WTC11 (cell line): ENCODE measurements around the gene MRPL20. TPM values are rescaled to one million over a fixed set of nuclear protein-coding genes. Genes with fewer than 3 reads are reported as not detected.

ENCODE experiments used
- CBFB ChIP-seq: sonication (generic); formaldehyde crosslinking; IDR thresholded peaks from 2 replicates; pipeline ENCODE4 v1.8.1; 2022; ENCODE audit warnings: mild to moderate bottlenecking, low read depth, missing genetic modification reagents
- CREM ChIP-seq: sonication (generic); formaldehyde crosslinking; IDR thresholded peaks from 2 replicates; pipeline ENCODE4 v1.8.1; 2022; ENCODE audit warnings: mild to moderate bottlenecking, missing genetic modification reagents, moderate library complexity
- EMX1 ChIP-seq: fragments of 250-450 bp; sonication (Bioruptor Pico); IDR thresholded peaks from 2 replicates; pipeline ENCODE4 v1.8.0; 2021; ENCODE audit warnings: mild to moderate bottlenecking
- ETV6 ChIP-seq: sonication (generic); formaldehyde crosslinking; IDR thresholded peaks from 2 replicates; pipeline ENCODE4 v1.8.1; 2022; ENCODE audit warnings: mild to moderate bottlenecking, missing genetic modification reagents
- FOXP1 ChIP-seq: sonication (generic); formaldehyde crosslinking; IDR thresholded peaks from 2 replicates; pipeline ENCODE4 v1.8.0; 2022; ENCODE audit warnings: missing genetic modification reagents, mild to moderate bottlenecking, moderate library complexity, borderline replicate concordance
- GABPB1 ChIP-seq: sonication (generic); formaldehyde crosslinking; IDR thresholded peaks from 2 replicates; pipeline ENCODE4 v1.8.1; 2023; ENCODE audit warnings: mild to moderate bottlenecking, missing genetic modification reagents
- GRHL2 ChIP-seq: fragments of 250-450 bp; sonication (Bioruptor Pico); IDR thresholded peaks from 2 replicates; pipeline ENCODE4 v1.8.0; 2022; ENCODE audit warnings: mild to moderate bottlenecking, moderate library complexity; ENCODE audit not compliant: insufficient replicate concordance, severe bottlenecking
- JAZF1 ChIP-seq: fragments of 250-450 bp; sonication (Bioruptor Pico); IDR thresholded peaks from 2 replicates; pipeline ENCODE4 v1.9.0; 2021; ENCODE audit warnings: moderate library complexity, mild to moderate bottlenecking, inconsistent platforms
- KAT7 ChIP-seq: sonication (generic); formaldehyde crosslinking; IDR thresholded peaks from 2 replicates; pipeline ENCODE4 v1.8.1; 2023; ENCODE audit warnings: missing genetic modification reagents, mild to moderate bottlenecking, borderline replicate concordance
- MYBL2 ChIP-seq: sonication (generic); formaldehyde crosslinking; IDR thresholded peaks from 2 replicates; pipeline ENCODE4 v1.8.1; 2023; ENCODE audit warnings: mild to moderate bottlenecking, moderate library complexity, missing genetic modification reagents
- NFATC4 ChIP-seq: fragments of 250-450 bp; sonication (Bioruptor Pico); IDR thresholded peaks from 2 replicates; pipeline ENCODE4 v1.9.0; 2021; ENCODE audit warnings: mild to moderate bottlenecking
- RELA ChIP-seq: sonication (generic); formaldehyde crosslinking; IDR thresholded peaks from 2 replicates; pipeline ENCODE4 v1.8.1; 2022; ENCODE audit warnings: missing genetic modification reagents, mild to moderate bottlenecking, borderline replicate concordance
- SMAD3 ChIP-seq: sonication (generic); formaldehyde crosslinking; IDR thresholded peaks from 2 replicates; pipeline ENCODE4 v1.8.0; 2022; ENCODE audit warnings: missing genetic modification reagents, mild to moderate bottlenecking, borderline replicate concordance
- ZNF219 ChIP-seq: sonication (generic); formaldehyde crosslinking; IDR thresholded peaks from 2 replicates; pipeline ENCODE4 v1.8.0; 2023; ENCODE audit warnings: missing genetic modification reagents, mild to moderate bottlenecking, borderline replicate concordance
- ZNF263 ChIP-seq: sonication (generic); formaldehyde crosslinking; IDR thresholded peaks from 2 replicates; pipeline ENCODE4 v1.8.1; 2022; ENCODE audit warnings: low read depth, mild to moderate bottlenecking, moderate library complexity, missing genetic modification reagents
- total RNA-seq: library from RNA; stranded (reverse); gene quantifications from 3 replicates; pipeline ENCODE4 v1.2.3, GENCODE V29; 2021
- TF ChIP-seq, protein P1 (sequence below): fragments of 250-450 bp; sonication (Bioruptor Pico); IDR thresholded peaks from 2 replicates; pipeline ENCODE4 v1.9.0; 2021; ENCODE audit warnings: mild to moderate bottlenecking
- TF ChIP-seq, protein P2 (sequence below): sonication (generic); formaldehyde crosslinking; IDR thresholded peaks from 2 replicates; pipeline ENCODE4 v1.8.1; 2022; ENCODE audit warnings: missing genetic modification reagents, borderline replicate concordance
- TF ChIP-seq, protein P3 (sequence below): sonication (generic); formaldehyde crosslinking; IDR thresholded peaks from 2 replicates; pipeline ENCODE4 v1.8.0; 2023; ENCODE audit warnings: missing genetic modification reagents
- TF ChIP-seq, protein P4 (sequence below): fragments of 250-450 bp; sonication (Bioruptor Pico); IDR thresholded peaks from 2 replicates; pipeline ENCODE4 v2.1.2; 2022; ENCODE audit warnings: mild to moderate bottlenecking, moderate library complexity
- TF ChIP-seq, protein P5 (sequence below): sonication (generic); formaldehyde crosslinking; IDR thresholded peaks from 2 replicates; pipeline ENCODE4 v1.8.0; 2022; ENCODE audit warnings: mild to moderate bottlenecking, missing genetic modification reagents
- TF ChIP-seq, protein P6 (sequence below): sonication (generic); formaldehyde crosslinking; IDR thresholded peaks from 2 replicates; pipeline ENCODE4 v1.8.0; 2022; ENCODE audit warnings: missing genetic modification reagents
- TF ChIP-seq, protein P7 (sequence below): sonication (generic); formaldehyde crosslinking; IDR thresholded peaks from 2 replicates; pipeline ENCODE4 v1.8.1; 2023; ENCODE audit warnings: mild to moderate bottlenecking, missing genetic modification reagents, borderline replicate concordance

Gene MRPL20
- total RNA-seq, 1 experiment from 2014 or later = 156 TPM

DNA sequence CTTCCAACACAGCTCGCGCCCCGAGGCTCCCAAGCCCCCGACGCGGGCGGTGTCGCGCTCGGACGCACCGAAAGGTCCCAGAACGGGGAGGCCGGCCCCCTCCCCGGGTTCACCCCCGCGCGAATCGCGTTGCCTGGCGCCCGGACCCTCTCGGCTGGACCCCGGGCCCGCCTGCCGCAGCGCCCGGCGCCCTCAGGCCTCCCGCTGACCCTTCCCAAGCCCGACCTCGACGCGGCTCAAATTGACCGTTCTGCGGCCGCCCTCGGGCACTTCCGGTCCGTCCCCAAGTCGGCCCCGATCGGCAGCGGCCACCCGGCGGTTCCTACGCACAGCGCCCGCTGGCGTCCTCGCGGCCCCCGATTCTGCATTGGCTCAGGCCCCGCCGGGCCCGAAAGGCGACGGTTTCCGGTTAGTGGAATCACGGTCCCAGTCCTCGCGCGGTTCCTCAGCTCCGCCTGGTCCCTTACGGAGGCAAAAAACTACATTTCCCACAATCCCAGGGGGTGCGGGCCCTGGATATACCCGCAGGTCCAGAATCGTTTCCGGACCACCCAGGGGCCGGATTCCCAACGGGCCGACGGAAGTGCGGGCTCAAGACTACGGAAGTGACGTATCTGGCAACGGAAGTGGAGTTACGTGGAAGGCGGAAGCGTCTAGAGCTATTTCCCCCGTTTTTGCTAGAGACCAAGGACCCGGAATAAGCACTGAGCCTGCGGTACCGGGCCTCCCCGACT is 32.0 kb downstream of the MRPL20 start, which contains the start of gene AURKAIP1 (continued):
- peak; percentile 95 for TF ChIP-seq CREM (CRISPR knock-in tag)
- no peak for TF ChIP-seq JAZF1 (CRISPR knock-in tag)
- no peak for TF ChIP-seq GRHL2 (CRISPR knock-in tag)
- TF ChIP-seq RELA (CRISPR knock-in tag) = peak; percentile 14; the same call in 1 of the 2 replicates
- peak; percentile 51; the same call in 1 of the 2 replicates for TF ChIP-seq FOXP1
- no peak for TF ChIP-seq CBFB (CRISPR knock-in tag)
- TF ChIP-seq SMAD3 (CRISPR knock-in tag) = no peak
- peak; percentile 86 for TF ChIP-seq ETV6 (CRISPR knock-in tag)
- no peak for TF ChIP-seq NFATC4
- TF ChIP-seq, protein P1, sequence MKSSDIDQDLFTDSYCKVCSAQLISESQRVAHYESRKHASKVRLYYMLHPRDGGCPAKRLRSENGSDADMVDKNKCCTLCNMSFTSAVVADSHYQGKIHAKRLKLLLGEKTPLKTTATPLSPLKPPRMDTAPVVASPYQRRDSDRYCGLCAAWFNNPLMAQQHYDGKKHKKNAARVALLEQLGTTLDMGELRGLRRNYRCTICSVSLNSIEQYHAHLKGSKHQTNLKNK (CRISPR knock-in tag) = no peak
- TF ChIP-seq, protein P2, sequence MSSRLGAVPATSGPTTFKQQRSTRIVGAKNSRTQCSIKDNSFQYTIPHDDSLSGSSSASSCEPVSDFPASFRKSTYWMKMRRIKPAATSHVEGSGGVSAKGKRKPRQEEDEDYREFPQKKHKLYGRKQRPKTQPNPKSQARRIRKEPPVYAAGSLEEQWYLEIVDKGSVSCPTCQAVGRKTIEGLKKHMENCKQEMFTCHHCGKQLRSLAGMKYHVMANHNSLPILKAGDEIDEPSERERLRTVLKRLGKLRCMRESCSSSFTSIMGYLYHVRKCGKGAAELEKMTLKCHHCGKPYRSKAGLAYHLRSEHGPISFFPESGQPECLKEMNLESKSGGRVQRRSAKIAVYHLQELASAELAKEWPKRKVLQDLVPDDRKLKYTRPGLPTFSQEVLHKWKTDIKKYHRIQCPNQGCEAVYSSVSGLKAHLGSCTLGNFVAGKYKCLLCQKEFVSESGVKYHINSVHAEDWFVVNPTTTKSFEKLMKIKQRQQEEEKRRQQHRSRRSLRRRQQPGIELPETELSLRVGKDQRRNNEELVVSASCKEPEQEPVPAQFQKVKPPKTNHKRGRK (CRISPR knock-in tag) = no peak
- TF ChIP-seq, protein P3, sequence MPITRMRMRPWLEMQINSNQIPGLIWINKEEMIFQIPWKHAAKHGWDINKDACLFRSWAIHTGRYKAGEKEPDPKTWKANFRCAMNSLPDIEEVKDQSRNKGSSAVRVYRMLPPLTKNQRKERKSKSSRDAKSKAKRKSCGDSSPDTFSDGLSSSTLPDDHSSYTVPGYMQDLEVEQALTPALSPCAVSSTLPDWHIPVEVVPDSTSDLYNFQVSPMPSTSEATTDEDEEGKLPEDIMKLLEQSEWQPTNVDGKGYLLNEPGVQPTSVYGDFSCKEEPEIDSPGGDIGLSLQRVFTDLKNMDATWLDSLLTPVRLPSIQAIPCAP (CRISPR knock-in tag) = no peak
- TF ChIP-seq, protein P4, sequence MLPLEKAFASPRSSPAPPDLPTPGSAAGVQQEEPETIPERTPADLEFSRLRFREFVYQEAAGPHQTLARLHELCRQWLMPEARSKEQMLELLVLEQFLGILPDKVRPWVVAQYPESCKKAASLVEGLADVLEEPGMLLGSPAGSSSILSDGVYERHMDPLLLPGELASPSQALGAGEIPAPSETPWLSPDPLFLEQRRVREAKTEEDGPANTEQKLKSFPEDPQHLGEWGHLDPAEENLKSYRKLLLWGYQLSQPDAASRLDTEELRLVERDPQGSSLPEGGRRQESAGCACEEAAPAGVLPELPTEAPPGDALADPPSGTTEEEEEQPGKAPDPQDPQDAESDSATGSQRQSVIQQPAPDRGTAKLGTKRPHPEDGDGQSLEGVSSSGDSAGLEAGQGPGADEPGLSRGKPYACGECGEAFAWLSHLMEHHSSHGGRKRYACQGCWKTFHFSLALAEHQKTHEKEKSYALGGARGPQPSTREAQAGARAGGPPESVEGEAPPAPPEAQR = no peak
- TF ChIP-seq, protein P5, sequence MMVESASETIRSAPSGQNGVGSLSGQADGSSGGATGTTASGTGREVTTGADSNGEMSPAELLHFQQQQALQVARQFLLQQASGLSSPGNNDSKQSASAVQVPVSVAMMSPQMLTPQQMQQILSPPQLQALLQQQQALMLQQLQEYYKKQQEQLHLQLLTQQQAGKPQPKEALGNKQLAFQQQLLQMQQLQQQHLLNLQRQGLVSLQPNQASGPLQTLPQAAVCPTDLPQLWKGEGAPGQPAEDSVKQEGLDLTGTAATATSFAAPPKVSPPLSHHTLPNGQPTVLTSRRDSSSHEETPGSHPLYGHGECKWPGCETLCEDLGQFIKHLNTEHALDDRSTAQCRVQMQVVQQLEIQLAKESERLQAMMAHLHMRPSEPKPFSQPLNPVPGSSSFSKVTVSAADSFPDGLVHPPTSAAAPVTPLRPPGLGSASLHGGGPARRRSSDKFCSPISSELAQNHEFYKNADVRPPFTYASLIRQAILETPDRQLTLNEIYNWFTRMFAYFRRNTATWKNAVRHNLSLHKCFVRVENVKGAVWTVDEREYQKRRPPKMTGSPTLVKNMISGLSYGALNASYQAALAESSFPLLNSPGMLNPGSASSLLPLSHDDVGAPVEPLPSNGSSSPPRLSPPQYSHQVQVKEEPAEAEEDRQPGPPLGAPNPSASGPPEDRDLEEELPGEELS (CRISPR knock-in tag) = 0 out of 2 replicates have a peak, but pooled peaks have one; percentile 12
- no peak for TF ChIP-seq ZNF263 (CRISPR knock-in tag)
- TF ChIP-seq, protein P6, sequence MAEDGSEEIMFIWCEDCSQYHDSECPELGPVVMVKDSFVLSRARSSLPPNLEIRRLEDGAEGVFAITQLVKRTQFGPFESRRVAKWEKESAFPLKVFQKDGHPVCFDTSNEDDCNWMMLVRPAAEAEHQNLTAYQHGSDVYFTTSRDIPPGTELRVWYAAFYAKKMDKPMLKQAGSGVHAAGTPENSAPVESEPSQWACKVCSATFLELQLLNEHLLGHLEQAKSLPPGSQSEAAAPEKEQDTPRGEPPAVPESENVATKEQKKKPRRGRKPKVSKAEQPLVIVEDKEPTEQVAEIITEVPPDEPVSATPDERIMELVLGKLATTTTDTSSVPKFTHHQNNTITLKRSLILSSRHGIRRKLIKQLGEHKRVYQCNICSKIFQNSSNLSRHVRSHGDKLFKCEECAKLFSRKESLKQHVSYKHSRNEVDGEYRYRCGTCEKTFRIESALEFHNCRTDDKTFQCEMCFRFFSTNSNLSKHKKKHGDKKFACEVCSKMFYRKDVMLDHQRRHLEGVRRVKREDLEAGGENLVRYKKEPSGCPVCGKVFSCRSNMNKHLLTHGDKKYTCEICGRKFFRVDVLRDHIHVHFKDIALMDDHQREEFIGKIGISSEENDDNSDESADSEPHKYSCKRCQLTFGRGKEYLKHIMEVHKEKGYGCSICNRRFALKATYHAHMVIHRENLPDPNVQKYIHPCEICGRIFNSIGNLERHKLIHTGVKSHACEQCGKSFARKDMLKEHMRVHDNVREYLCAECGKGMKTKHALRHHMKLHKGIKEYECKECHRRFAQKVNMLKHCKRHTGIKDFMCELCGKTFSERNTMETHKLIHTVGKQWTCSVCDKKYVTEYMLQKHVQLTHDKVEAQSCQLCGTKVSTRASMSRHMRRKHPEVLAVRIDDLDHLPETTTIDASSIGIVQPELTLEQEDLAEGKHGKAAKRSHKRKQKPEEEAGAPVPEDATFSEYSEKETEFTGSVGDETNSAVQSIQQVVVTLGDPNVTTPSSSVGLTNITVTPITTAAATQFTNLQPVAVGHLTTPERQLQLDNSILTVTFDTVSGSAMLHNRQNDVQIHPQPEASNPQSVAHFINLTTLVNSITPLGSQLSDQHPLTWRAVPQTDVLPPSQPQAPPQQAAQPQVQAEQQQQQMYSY = no peak
- TF ChIP-seq ZNF219 = no peak; the same call in 1 of the 2 replicates
- TF ChIP-seq GABPB1 = peak; percentile 98
- peak; percentile 92; the same call in 1 of the 2 replicates for TF ChIP-seq MYBL2 (CRISPR knock-in tag)
- no peak for TF ChIP-seq EMX1 (CRISPR knock-in tag)
- peak; percentile 96 for TF ChIP-seq KAT7 (CRISPR knock-in tag)
- TF ChIP-seq, protein P7, sequence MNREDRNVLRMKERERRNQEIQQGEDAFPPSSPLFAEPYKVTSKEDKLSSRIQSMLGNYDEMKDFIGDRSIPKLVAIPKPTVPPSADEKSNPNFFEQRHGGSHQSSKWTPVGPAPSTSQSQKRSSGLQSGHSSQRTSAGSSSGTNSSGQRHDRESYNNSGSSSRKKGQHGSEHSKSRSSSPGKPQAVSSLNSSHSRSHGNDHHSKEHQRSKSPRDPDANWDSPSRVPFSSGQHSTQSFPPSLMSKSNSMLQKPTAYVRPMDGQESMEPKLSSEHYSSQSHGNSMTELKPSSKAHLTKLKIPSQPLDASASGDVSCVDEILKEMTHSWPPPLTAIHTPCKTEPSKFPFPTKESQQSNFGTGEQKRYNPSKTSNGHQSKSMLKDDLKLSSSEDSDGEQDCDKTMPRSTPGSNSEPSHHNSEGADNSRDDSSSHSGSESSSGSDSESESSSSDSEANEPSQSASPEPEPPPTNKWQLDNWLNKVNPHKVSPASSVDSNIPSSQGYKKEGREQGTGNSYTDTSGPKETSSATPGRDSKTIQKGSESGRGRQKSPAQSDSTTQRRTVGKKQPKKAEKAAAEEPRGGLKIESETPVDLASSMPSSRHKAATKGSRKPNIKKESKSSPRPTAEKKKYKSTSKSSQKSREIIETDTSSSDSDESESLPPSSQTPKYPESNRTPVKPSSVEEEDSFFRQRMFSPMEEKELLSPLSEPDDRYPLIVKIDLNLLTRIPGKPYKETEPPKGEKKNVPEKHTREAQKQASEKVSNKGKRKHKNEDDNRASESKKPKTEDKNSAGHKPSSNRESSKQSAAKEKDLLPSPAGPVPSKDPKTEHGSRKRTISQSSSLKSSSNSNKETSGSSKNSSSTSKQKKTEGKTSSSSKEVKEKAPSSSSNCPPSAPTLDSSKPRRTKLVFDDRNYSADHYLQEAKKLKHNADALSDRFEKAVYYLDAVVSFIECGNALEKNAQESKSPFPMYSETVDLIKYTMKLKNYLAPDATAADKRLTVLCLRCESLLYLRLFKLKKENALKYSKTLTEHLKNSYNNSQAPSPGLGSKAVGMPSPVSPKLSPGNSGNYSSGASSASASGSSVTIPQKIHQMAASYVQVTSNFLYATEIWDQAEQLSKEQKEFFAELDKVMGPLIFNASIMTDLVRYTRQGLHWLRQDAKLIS (CRISPR knock-in tag) = no peak; the same call in 1 of the 2 replicates
